Endodermal cell (in vitro differentiated cells): ENCODE data around the gene ATP6V1G3. TPM values are rescaled to one million over a fixed set of nuclear protein-coding genes. Genes with fewer than 3 reads are reported as not detected.

Experiments
- DNase-seq: peaks from one replicate; pipeline ENCODE4 v3.0.0-alpha.2; 2017
- H3K27ac ChIP-seq: 2 replicates; pipeline ENCODE4 v1.5.1; 2013; ENCODE audit warnings: mild to moderate bottlenecking, low read depth, low read length, moderate library complexity
- H3K27me3 ChIP-seq: 2 replicates; pipeline ENCODE4 v1.6.1; 2013; ENCODE audit warnings: mild to moderate bottlenecking, low read length, moderate library complexity; ENCODE audit not compliant: insufficient read depth, control insufficient read depth, poor library complexity, severe bottlenecking
- H3K36me3 ChIP-seq: 2 replicates; pipeline ENCODE4 v1.7.0; 2013; ENCODE audit warnings: mild to moderate bottlenecking, low read length, moderate library complexity; ENCODE audit not compliant: control insufficient read depth, insufficient read depth
- H3K4me1 ChIP-seq: one replicate; pipeline ENCODE4 v1.7.0; 2013; ENCODE audit warnings: low read length; ENCODE audit not compliant: control insufficient read depth, insufficient read depth
- H3K4me3 ChIP-seq: 2 replicates; pipeline ENCODE4 v1.5.1; 2013; ENCODE audit warnings: mild to moderate bottlenecking, low read length, moderate library complexity
- H3K9ac ChIP-seq: 2 replicates; pipeline ENCODE4 v1.6.1; 2013; ENCODE audit warnings: mild to moderate bottlenecking, low read length, moderate library complexity; ENCODE audit not compliant: poor library complexity, severe bottlenecking; ENCODE audit errors: extremely low read depth
- H3K9me3 ChIP-seq: 2 replicates; pipeline ENCODE4 v1.6.1; 2013; ENCODE audit warnings: mild to moderate bottlenecking, low read length, moderate library complexity; ENCODE audit not compliant: control insufficient read depth
- H3K27ac Mint-ChIP-seq: 2 replicates; pipeline ENCODE4 v1.8.0; 2020; ENCODE audit warnings: mixed read lengths
- H3K27me3 Mint-ChIP-seq: 2 replicates; pipeline ENCODE4 v1.8.0; 2021; ENCODE audit warnings: mild to moderate bottlenecking, mixed read lengths; ENCODE audit not compliant: insufficient read depth
- H3K36me3 Mint-ChIP-seq: 2 replicates; pipeline ENCODE4 v1.8.0; 2020; ENCODE audit warnings: low read depth, mixed read lengths
- H3K4me1 Mint-ChIP-seq: 2 replicates; pipeline ENCODE4 v1.8.0; 2020; ENCODE audit warnings: mixed read lengths
- H3K4me3 Mint-ChIP-seq: 2 replicates; pipeline ENCODE4 v1.8.0; 2020; ENCODE audit warnings: mild to moderate bottlenecking, moderate library complexity, mixed read lengths
- H3K9me3 Mint-ChIP-seq: 2 replicates; pipeline ENCODE4 v1.8.0; 2020; ENCODE audit warnings: mild to moderate bottlenecking, mixed read lengths
- CTCF ChIP-seq: fragments of 200-600 bp; sonication (generic); conservative IDR thresholded peaks from 2 replicates; pipeline ENCODE4 v1.5.0; 2021; ENCODE audit warnings: antibody characterized with exemption, mild to moderate bottlenecking
- WGBS, 2 experiments: methylation state at CpG; one replicate each; pipeline versions ENCODE4 v1.1.5 to v1.1.7; 2013; ENCODE audit warnings: missing lambda C conversion rate in 2 of 2, mixed read lengths in 1 of 2; ENCODE audit not compliant: insufficient coverage in 1 of 2, insufficient read length in 1 of 2; 5-methylcytosine and 5-hydroxymethylcytosine counted together
- total RNA-seq, 2 donors: library from RNA; stranded (reverse); fragmentation: NEBNext Ultra II Directional in 1 of 2; extraction: Animal tissue kit (Norgen Biotek cat#: 25700) in 1 of 2; gene quantifications; 2 replicates in 1 of 2; 3 replicates in 1 of 2; pipeline ENCODE4 v1.2.1, GENCODE V29; 2021

Gene ATP6V1G3
- total RNA-seq, 2 donors from 2014 or later: 0.62 to 1.5 TPM

- no peak for TF ChIP-seq CTCF
- peaks cover 8% of the 10 kb centered on the region for H3K9me3 Mint-ChIP-seq
- WGBS, 2 experiments: 93 to 100% methylated on average over 2 to 4 of the region's 4 CpGs
- H3K27ac ChIP-seq: no peak overlapping the region
- H3K9ac ChIP-seq: no peak overlapping the region
- H3K9me3 ChIP-seq: peaks cover 5% of the 10 kb centered on the region
- no peak overlapping the region for H3K4me3 Mint-ChIP-seq
- H3K4me3 ChIP-seq: no peak overlapping the region
- H3K36me3 ChIP-seq: no peaks in the 10 kb centered on the region
- DNase-seq: no peak
- H3K4me1 ChIP-seq: peaks cover 5% of the 10 kb centered on the region
- H3K27me3 Mint-ChIP-seq: no peaks in the 10 kb centered on the region
- no peaks in the 10 kb centered on the region for H3K36me3 Mint-ChIP-seq
- H3K27me3 ChIP-seq: no peaks in the 10 kb centered on the region
- H3K27ac Mint-ChIP-seq: no peak overlapping the region
- peaks cover 41% of the 10 kb centered on the region for H3K4me1 Mint-ChIP-seq
Observed at GRCh38 chr1:198550941-198551524, 10.6 kb upstream of the ATP6V1G3 start.

GRCh38 chr1:198549866-198550265 is 9.4 kb upstream of the ATP6V1G3 start:
- Mint-ChIP-seq H3K9me3 (peaks cover 8% of the 10 kb centered on the region), H3K27me3 (no peaks in the 10 kb centered on the region), H3K27ac (no peak overlapping the region), H3K4me3 (no peak overlapping the region), H3K4me1 (peaks cover 39% of the 10 kb centered on the region), H3K36me3 (no peaks in the 10 kb centered on the region)
- H3K4me3 ChIP-seq: no peak overlapping the region
- H3K27me3 ChIP-seq: no peaks in the 10 kb centered on the region
- H3K36me3 ChIP-seq: no peaks in the 10 kb centered on the region
- TF ChIP-seq CTCF: no peak
- H3K27ac ChIP-seq: no peak overlapping the region
- no peak for DNase-seq
- H3K9me3 ChIP-seq: peaks cover 5% of the 10 kb centered on the region
- H3K9ac ChIP-seq: no peak overlapping the region
- H3K4me1 ChIP-seq: peaks cover 5% of the 10 kb centered on the region

- no peak for TF ChIP-seq CTCF
- H3K9me3 ChIP-seq: peaks cover 5% of the 10 kb centered on the region
- Mint-ChIP-seq H3K27me3 (no peaks in the 10 kb centered on the region), H3K27ac (no peak overlapping the region), H3K4me1 (peaks cover 31% of the 10 kb centered on the region), H3K36me3 (no peaks in the 10 kb centered on the region), H3K9me3 (peaks cover 8% of the 10 kb centered on the region), H3K4me3 (no peak overlapping the region)
- no peak for DNase-seq
- peaks cover 5% of the 10 kb centered on the region for H3K4me1 ChIP-seq
- H3K36me3 ChIP-seq: no peaks in the 10 kb centered on the region
- H3K4me3 ChIP-seq: no peak overlapping the region
- no peaks in the 10 kb centered on the region for H3K27me3 ChIP-seq
- H3K9ac ChIP-seq: no peak overlapping the region
- H3K27ac ChIP-seq: no peak overlapping the region
Observed at GRCh38 chr1:198548890-198549289, 8.4 kb upstream of the ATP6V1G3 start.
